Prostate gland (tissue), 2 donors: Measurements from ENCODE around the gene NCOA7. TPM values are rescaled to one million over a fixed set of nuclear protein-coding genes. Genes with fewer than 3 reads are reported as not detected.

Experiments used
- DNase-seq: peaks from one replicate; pipeline ENCODE4 v3.0.0-alpha.2; 2019; ENCODE audit warnings: low spot score
- H3K27ac ChIP-seq, 2 donors: fragments of 200-600 bp; sonication (generic); 2 replicates each; pipeline ENCODE4 v1.5.1; 2017 to 2019
- H3K27me3 ChIP-seq: fragments of 200-600 bp; sonication (generic); replicated peaks from 2 replicates; pipeline ENCODE4 v1.5.1; 2019; ENCODE audit not compliant: insufficient read depth
- H3K36me3 ChIP-seq, 2 donors: fragments of 200-600 bp; sonication (generic); 1 replicate in 1 of 2; 2 replicates in 1 of 2; pipeline versions ENCODE4 v1.5.1 to v1.8.1; 2017 to 2019
- H3K4me1 ChIP-seq: fragments of 200-600 bp; sonication (generic); replicated peaks from 2 replicates; pipeline ENCODE4 v1.5.1; 2019
- H3K4me3 ChIP-seq, 2 donors: fragments of 200-600 bp; sonication (generic); 2 replicates each; pipeline ENCODE4 v1.5.1; 2017 to 2019
- H3K9me3 ChIP-seq: fragments of 200-600 bp; sonication (generic); 2 replicates; pipeline ENCODE4 v1.5.1; 2017
- CTCF ChIP-seq, 4 experiments: fragments of 200-600 bp in 2 of 4; fragments of 450-650 bp in 2 of 4; sonication (generic) in 2 of 4; IDR thresholded peaks; 1 replicate in 3 of 4; 2 replicates in 1 of 4; pipeline ENCODE4 v1.5.1; 2016 to 2019; ENCODE audit warnings: antibody characterized with exemption in 4 of 4, mild to moderate bottlenecking in 2 of 4, moderate library complexity in 2 of 4
- POLR2A ChIP-seq: fragments of 450-650 bp; IDR thresholded peaks from one replicate; pipeline ENCODE4 v1.6.1; 2016; ENCODE audit warnings: antibody characterized with exemption, mild to moderate bottlenecking
- POLR2AphosphoS5 ChIP-seq: sonication (generic); formaldehyde crosslinking; IDR thresholded peaks from one replicate; pipeline ENCODE4 v1.6.1; 2017; ENCODE audit warnings: antibody characterized with exemption
- WGBS: methylation state at CpG from one replicate; pipeline ENCODE4 v1.1.5; 2018; 5-methylcytosine and 5-hydroxymethylcytosine counted together
- intact Hi-C: fragments of 100-400 bp; cut with DNase I; formaldehyde crosslinking; loops from one replicate; pipeline ENCODE4 v1.14.2; 2022
- total RNA-seq, 2 donors: library from RNA; depleted of rRNA; stranded (reverse); fragments of >200 nt; gene quantifications; one replicate each; pipeline ENCODE4 v1.1.0, GENCODE V29; 2016

NCOA7 gene
- total RNA-seq, 2 donors from 2014 or later = 15.5 to 15.6 TPM

GRCh38 chr6:125795301-125795700 lies 4.5 kb downstream of the NCOA7 start:
- no peaks in the 10 kb centered on the region for H3K9me3 ChIP-seq
- H3K36me3 ChIP-seq = no peaks in the 10 kb centered on the region
- no peak for DNase-seq
- H3K27me3 ChIP-seq = no peaks in the 10 kb centered on the region
- no peak overlapping the region for H3K4me3 ChIP-seq
- H3K27ac ChIP-seq = no peak overlapping the region
- 100% methylated on average over 1 of the region's 1 CpG for WGBS
- intact Hi-C loops = no loop called here
- no peaks in the 10 kb centered on the region for H3K4me1 ChIP-seq
- TF ChIP-seq POLR2A = no peak
- TF ChIP-seq POLR2AphosphoS5 = no peak
- no peak for TF ChIP-seq CTCF (IDR thresholded peaks at IDR 0.05)

- TF ChIP-seq CTCF (IDR thresholded peaks at IDR 0.05) (no peak), POLR2A (no peak), POLR2AphosphoS5 (no peak)
- intact Hi-C loops = no loop called here
- DNase-seq = no peak
- Histone ChIP-seq H3K27me3 (no peaks in the 10 kb centered on the region), H3K4me3 (no peak overlapping the region), H3K27ac (no peak overlapping the region), H3K36me3 (no peaks in the 10 kb centered on the region), H3K4me1 (no peaks in the 10 kb centered on the region), H3K9me3 (no peaks in the 10 kb centered on the region)
- 97% methylated on average over 3 of the region's 3 CpGs for WGBS
These were observed 6.5 kb downstream of the NCOA7 start for GRCh38 chr6:125797120-125797885.

GRCh38 chr6:125797886-125798444 lies 7.2 kb downstream of the NCOA7 start:
- H3K27ac ChIP-seq = no peak overlapping the region
- H3K36me3 ChIP-seq = no peaks in the 10 kb centered on the region
- no peaks in the 10 kb centered on the region for H3K9me3 ChIP-seq
- no peaks in the 10 kb centered on the region for H3K27me3 ChIP-seq
- no peaks in the 10 kb centered on the region for H3K4me1 ChIP-seq
- TF ChIP-seq CTCF (IDR thresholded peaks at IDR 0.05) (no peak), POLR2AphosphoS5 (no peak), POLR2A (no peak)
- H3K4me3 ChIP-seq = no peak overlapping the region
- DNase-seq = no peak
- intact Hi-C loops = no loop called here
- WGBS = 90% methylated on average over 3 of the region's 3 CpGs

- Histone ChIP-seq H3K4me3 (no peak overlapping the region), H3K36me3 (no peaks in the 10 kb centered on the region), H3K9me3 (no peaks in the 10 kb centered on the region), H3K27ac (no peak overlapping the region), H3K27me3 (no peaks in the 10 kb centered on the region), H3K4me1 (no peaks in the 10 kb centered on the region)
- no peak for DNase-seq
- 82% methylated on average over 5 of the region's 5 CpGs for WGBS
- intact Hi-C loops = no loop called here
- TF ChIP-seq POLR2AphosphoS5 (no peak), POLR2A (no peak), CTCF (IDR thresholded peaks at IDR 0.05) (no peak)
These were observed 8.2 kb downstream of the NCOA7 start for GRCh38 chr6:125798734-125799508.
